Epithelial cell of esophagus (primary cell): ENCODE data around the gene NTN3.

Experiments used
- DNase-seq: peaks from one replicate; pipeline ENCODE4 v3.0.0; 2010; ENCODE audit warnings: low read depth
- H3K4me3 ChIP-seq: 2 replicates; pipeline ENCODE4 v1.5.1; 2011; ENCODE audit warnings: mild to moderate bottlenecking, low read length, control low read depth
- CTCF ChIP-seq: IDR thresholded peaks from 2 replicates; pipeline ENCODE4 v1.5.1; 2011; ENCODE audit warnings: low read depth, mild to moderate bottlenecking, low read length, control low read depth, inconsistent platforms; ENCODE audit not compliant: insufficient read depth; ENCODE audit errors: missing control alignments

Gene NTN3

GRCh38 chr16:2443555-2443954 is 27.5 kb upstream of the NTN3 start:
- no peak for TF ChIP-seq CTCF
- no peak overlapping the region for H3K4me3 ChIP-seq
- no peak for DNase-seq

GRCh38 chr16:2447920-2448583 is 23.0 kb upstream of the NTN3 start:
- DNase-seq = peak; percentile 70
- no peak for TF ChIP-seq CTCF
- no peak overlapping the region for H3K4me3 ChIP-seq

- TF ChIP-seq CTCF = no peak
Observed at GRCh38 chr16:2449118-2449517, 22.0 kb upstream of the NTN3 start.

GRCh38 chr16:2450535-2450934 is 20.6 kb upstream of the NTN3 start:
- H3K4me3 ChIP-seq = no peak overlapping the region
- TF ChIP-seq CTCF = no peak
- no peak for DNase-seq

More at GRCh38 chr16:2449118-2449517, 22.0 kb upstream of the NTN3 start:
- no peak for DNase-seq
- no peak overlapping the region for H3K4me3 ChIP-seq

- TF ChIP-seq CTCF = no peak
- DNase-seq = no peak
- no peak overlapping the region for H3K4me3 ChIP-seq
Observed at GRCh38 chr16:2450975-2451381, 20.1 kb upstream of the NTN3 start.

- no peak for TF ChIP-seq CTCF
- H3K4me3 ChIP-seq = no peak overlapping the region
Observed at GRCh38 chr16:2451851-2452320, 19.2 kb upstream of the NTN3 start.

GRCh38 chr16:2452650-2453049 is 18.4 kb upstream of the NTN3 start:
- no peak for TF ChIP-seq CTCF
- H3K4me3 ChIP-seq = no peak overlapping the region
- DNase-seq = no peak

More at GRCh38 chr16:2451851-2452320, 19.2 kb upstream of the NTN3 start:
- no peak for DNase-seq
